Hepatocyte (in vitro differentiated cells): ENCODE data around the gene ROPN1B. TPM values are rescaled to one million over a fixed set of nuclear protein-coding genes. Genes with fewer than 3 reads are reported as not detected.

Experiments used
- DNase-seq: peaks from one replicate; pipeline ENCODE4 v3.0.0-alpha.2; 2016; ENCODE audit warnings: low spot score
- H2AFZ ChIP-seq: fragments of 200-600 bp; sonication (generic); 2 replicates; pipeline ENCODE4 v1.6.0; 2016; ENCODE audit warnings: antibody characterized with exemption, mild to moderate bottlenecking
- H3K27ac ChIP-seq: fragments of 200-600 bp; sonication (generic); 2 replicates; pipeline ENCODE4 v1.5.1; 2016; ENCODE audit warnings: mild to moderate bottlenecking
- H3K27me3 ChIP-seq: fragments of 200-600 bp; sonication (generic); 2 replicates; pipeline ENCODE4 v1.6.1; 2016
- H3K36me3 ChIP-seq: fragments of 200-600 bp; sonication (generic); replicated peaks from 2 replicates; pipeline ENCODE4 v1.5.1; 2016; ENCODE audit warnings: low read depth; ENCODE audit not compliant: insufficient read depth
- H3K4me1 ChIP-seq: fragments of 200-600 bp; sonication (generic); 2 replicates; pipeline ENCODE4 v1.5.1; 2016; ENCODE audit warnings: mild to moderate bottlenecking, moderate library complexity; ENCODE audit not compliant: insufficient read depth
- H3K4me2 ChIP-seq: fragments of 200-600 bp; sonication (generic); 2 replicates; pipeline ENCODE4 v1.6.0; 2016
- H3K4me3 ChIP-seq: fragments of 200-600 bp; sonication (generic); 2 replicates; pipeline ENCODE4 v1.5.1; 2016; ENCODE audit warnings: mild to moderate bottlenecking
- H3K79me2 ChIP-seq: fragments of 200-600 bp; sonication (generic); 2 replicates; pipeline ENCODE4 v1.6.0; 2017; ENCODE audit warnings: mild to moderate bottlenecking
- H3K9me2 ChIP-seq: fragments of 200-600 bp; sonication (generic); replicated peaks from 2 replicates; pipeline ENCODE4 v1.6.0; 2017; ENCODE audit warnings: mild to moderate bottlenecking; ENCODE audit not compliant: insufficient read depth
- H3K9me3 ChIP-seq: fragments of 200-600 bp; sonication (generic); 2 replicates; pipeline ENCODE4 v1.5.1; 2016; ENCODE audit warnings: low read depth, mild to moderate bottlenecking
- H4K20me1 ChIP-seq: fragments of 200-600 bp; sonication (generic); 2 replicates; pipeline ENCODE4 v1.6.0; 2016; ENCODE audit warnings: mild to moderate bottlenecking; ENCODE audit not compliant: insufficient read depth, poor library complexity, severe bottlenecking
- CTCF ChIP-seq: fragments of 200-600 bp; sonication (generic); IDR thresholded peaks from 2 replicates; pipeline ENCODE4 v1.5.1; 2016; ENCODE audit warnings: antibody characterized with exemption, mild to moderate bottlenecking; ENCODE audit not compliant: poor library complexity
- EZH2 ChIP-seq: fragments of 200-600 bp; sonication (generic); IDR thresholded peaks from 2 replicates; pipeline ENCODE4 v1.6.1; 2016; ENCODE audit warnings: antibody characterized with exemption, mild to moderate bottlenecking, borderline replicate concordance
- EZH2phosphoT487 ChIP-seq: fragments of 200-600 bp; sonication (generic); IDR thresholded peaks from one replicate; pipeline ENCODE4 v1.6.1; 2018; ENCODE audit warnings: antibody characterized with exemption, mild to moderate bottlenecking, low read depth, moderate library complexity; ENCODE audit not compliant: unreplicated experiment, severe bottlenecking
- WGBS: methylation state at CpG from one replicate; pipeline ENCODE4 v1.1.6; 2016; ENCODE audit warnings: low lambda C conversion rate; ENCODE audit errors: missing lambda C conversion rate; 5-methylcytosine and 5-hydroxymethylcytosine counted together
- polyA plus RNA-seq: library from polyadenylated mRNA; unstranded; fragments of >200 nt; fragmentation: Nextera tagmentation; extraction: Ambion mirVana; gene quantifications from 2 replicates; pipeline ENCODE4 v1.2.1, GENCODE V29; 2016
- total RNA-seq: library from RNA; depleted of rRNA; stranded (reverse); fragments of >200 nt; gene quantifications from 2 replicates; pipeline ENCODE4 v1.2.3, GENCODE V29; 2014

The ROPN1B gene
- total and polyA plus RNA-seq, 2 experiments from 2014 or later, result not detected

GRCh38 chr3:126026277-126026751, 57.3 kb downstream of the ROPN1B start:
- H3K9me3 ChIP-seq, result no peaks in the 10 kb centered on the region
- no peaks in the 10 kb centered on the region for H3K79me2 ChIP-seq
- H3K27ac ChIP-seq, result no peak overlapping the region
- no peak for DNase-seq
- WGBS, result 98% methylated on average over 11 of the region's 11 CpGs
- no peak overlapping the region for H3K4me2 ChIP-seq
- no peaks in the 10 kb centered on the region for H3K27me3 ChIP-seq
- no peaks in the 10 kb centered on the region for H3K9me2 ChIP-seq
- H2AFZ ChIP-seq, result no peak overlapping the region
- H4K20me1 ChIP-seq, result no peaks in the 10 kb centered on the region
- no peaks in the 10 kb centered on the region for H3K36me3 ChIP-seq
- H3K4me3 ChIP-seq, result no peak overlapping the region
- no peaks in the 10 kb centered on the region for H3K4me1 ChIP-seq
- TF ChIP-seq CTCF (no peak), EZH2phosphoT487 (no peak), EZH2 (no peak)

GRCh38 chr3:126026761-126027160, 57.8 kb downstream of the ROPN1B start:
- no peaks in the 10 kb centered on the region for H3K36me3 ChIP-seq
- no peaks in the 10 kb centered on the region for H3K4me1 ChIP-seq
- H3K79me2 ChIP-seq, result no peaks in the 10 kb centered on the region
- no peaks in the 10 kb centered on the region for H4K20me1 ChIP-seq
- H3K27ac ChIP-seq, result no peak overlapping the region
- H3K4me3 ChIP-seq, result no peak overlapping the region
- H2AFZ ChIP-seq, result no peak overlapping the region
- 94% methylated on average over 6 of the region's 6 CpGs for WGBS
- H3K27me3 ChIP-seq, result no peaks in the 10 kb centered on the region
- TF ChIP-seq CTCF, result no peak
- TF ChIP-seq EZH2phosphoT487, result no peak
- TF ChIP-seq EZH2, result no peak
- no peaks in the 10 kb centered on the region for H3K9me2 ChIP-seq
- DNase-seq, result no peak
- H3K9me3 ChIP-seq, result no peaks in the 10 kb centered on the region
- H3K4me2 ChIP-seq, result no peak overlapping the region

- no peaks in the 10 kb centered on the region for H3K36me3 ChIP-seq
- H3K27me3 ChIP-seq, result no peaks in the 10 kb centered on the region
- TF ChIP-seq EZH2 (no peak), EZH2phosphoT487 (no peak), CTCF (no peak)
Observed at GRCh38 chr3:126028096-126028495, 59.1 kb downstream of the ROPN1B start.

GRCh38 chr3:126029241-126029640, 60.3 kb downstream of the ROPN1B start:
- TF ChIP-seq EZH2phosphoT487 (no peak), EZH2 (no peak), CTCF (no peak)
- no peaks in the 10 kb centered on the region for H3K27me3 ChIP-seq
- no peak overlapping the region for H3K4me3 ChIP-seq
- no peak overlapping the region for H2AFZ ChIP-seq
- no peak overlapping the region for H3K4me2 ChIP-seq
- no peaks in the 10 kb centered on the region for H3K4me1 ChIP-seq
- H3K9me3 ChIP-seq, result no peaks in the 10 kb centered on the region
- no peak for DNase-seq
- no peaks in the 10 kb centered on the region for H4K20me1 ChIP-seq
- H3K9me2 ChIP-seq, result no peaks in the 10 kb centered on the region
- H3K36me3 ChIP-seq, result no peaks in the 10 kb centered on the region
- H3K27ac ChIP-seq, result no peak overlapping the region
- no peaks in the 10 kb centered on the region for H3K79me2 ChIP-seq

More at GRCh38 chr3:126028096-126028495, 59.1 kb downstream of the ROPN1B start:
- Histone ChIP-seq H3K79me2 (no peaks in the 10 kb centered on the region), H3K27ac (no peak overlapping the region), H3K9me3 (no peaks in the 10 kb centered on the region), H3K4me3 (no peak overlapping the region), H3K4me2 (no peak overlapping the region), H2AFZ (no peak overlapping the region), H4K20me1 (no peaks in the 10 kb centered on the region), H3K9me2 (no peaks in the 10 kb centered on the region), H3K4me1 (no peaks in the 10 kb centered on the region)
- DNase-seq, result no peak
- 92% methylated on average over 4 of the region's 4 CpGs for WGBS
